ENCODE measurements around the gene ATP8B1. TPM values are rescaled to one million over a fixed set of nuclear protein-coding genes. Genes with fewer than 3 reads are reported as not detected.

ATP8B1 gene
- total RNA-seq (2014; rRNA removed; shearing (Covaris generic)) (3.0 and 3.9 TPM in 2 replicates), polyA plus RNA-seq (2016; fragmentation: Nextera tagmentation; extraction: Ambion mirVana) (1.0 and 1.7 TPM in 2 replicates)
- long read RNA-seq = 0 reads

GRCh38 chr18:57803103-57803969 is at the start of gene ATP8B1:
TSS of gene ATP8B1 (minus strand) at chr18:57803315. CDS start at chr18:57731807, 71,508 bp downstream.
- Mint-ChIP-seq H3K4me3 (peak within 1 kb of the TSS; percentile 91), H3K27ac (no peak within 1 kb of the TSS), H3K27me3 (ENCODE audit: insufficient read depth, low read depth, poor library complexity) (peaks cover 44% of the 10 kb centered on the region)

More at GRCh38 chr18:57803103-57803969, at the start of gene ATP8B1:
- Histone ChIP-seq H3K4me3 (peak within 1 kb of the TSS; percentile 90), H3K36me3 (ENCODE audit: insufficient read depth) (no peaks in the 10 kb centered on the region), H4K20me1 (replicated peaks; ENCODE audit: insufficient read depth) (no peaks in the 10 kb centered on the region), H3K9me2 (ENCODE audit: insufficient read depth) (no peaks in the 10 kb centered on the region), H2AFZ (peak within 1 kb of the TSS; percentile 100), H3K27me3 (ENCODE audit: insufficient read depth) (peaks cover 62% of the 10 kb centered on the region), H3K4me1 (ENCODE audit: insufficient read depth) (no peaks in the 10 kb centered on the region), H3K4me2 (peak within 1 kb of the TSS; percentile 98), H3K79me2 (replicated peaks; ENCODE audit: insufficient read depth) (no peaks in the 10 kb centered on the region), H3F3A (replicated peaks; ENCODE audit: low read depth) (0 out of 2 replicates have a peak, but pooled peaks cover 7% of the 10 kb centered on the region), H3K27ac (ENCODE audit: low read depth) (no peak within 1 kb of the TSS)
- no peaks in the 10 kb centered on the region; the same call in 2 of the 3 replicates for H3K9me3 Mint-ChIP-seq
- ATAC-seq (peak; percentile 86), DNase-seq (ENCODE audit: low spot score) (peak; percentile 93)
- H3K4me1 Mint-ChIP-seq = peaks cover 14% of the 10 kb centered on the region
- TF ChIP-seq, protein P1, sequence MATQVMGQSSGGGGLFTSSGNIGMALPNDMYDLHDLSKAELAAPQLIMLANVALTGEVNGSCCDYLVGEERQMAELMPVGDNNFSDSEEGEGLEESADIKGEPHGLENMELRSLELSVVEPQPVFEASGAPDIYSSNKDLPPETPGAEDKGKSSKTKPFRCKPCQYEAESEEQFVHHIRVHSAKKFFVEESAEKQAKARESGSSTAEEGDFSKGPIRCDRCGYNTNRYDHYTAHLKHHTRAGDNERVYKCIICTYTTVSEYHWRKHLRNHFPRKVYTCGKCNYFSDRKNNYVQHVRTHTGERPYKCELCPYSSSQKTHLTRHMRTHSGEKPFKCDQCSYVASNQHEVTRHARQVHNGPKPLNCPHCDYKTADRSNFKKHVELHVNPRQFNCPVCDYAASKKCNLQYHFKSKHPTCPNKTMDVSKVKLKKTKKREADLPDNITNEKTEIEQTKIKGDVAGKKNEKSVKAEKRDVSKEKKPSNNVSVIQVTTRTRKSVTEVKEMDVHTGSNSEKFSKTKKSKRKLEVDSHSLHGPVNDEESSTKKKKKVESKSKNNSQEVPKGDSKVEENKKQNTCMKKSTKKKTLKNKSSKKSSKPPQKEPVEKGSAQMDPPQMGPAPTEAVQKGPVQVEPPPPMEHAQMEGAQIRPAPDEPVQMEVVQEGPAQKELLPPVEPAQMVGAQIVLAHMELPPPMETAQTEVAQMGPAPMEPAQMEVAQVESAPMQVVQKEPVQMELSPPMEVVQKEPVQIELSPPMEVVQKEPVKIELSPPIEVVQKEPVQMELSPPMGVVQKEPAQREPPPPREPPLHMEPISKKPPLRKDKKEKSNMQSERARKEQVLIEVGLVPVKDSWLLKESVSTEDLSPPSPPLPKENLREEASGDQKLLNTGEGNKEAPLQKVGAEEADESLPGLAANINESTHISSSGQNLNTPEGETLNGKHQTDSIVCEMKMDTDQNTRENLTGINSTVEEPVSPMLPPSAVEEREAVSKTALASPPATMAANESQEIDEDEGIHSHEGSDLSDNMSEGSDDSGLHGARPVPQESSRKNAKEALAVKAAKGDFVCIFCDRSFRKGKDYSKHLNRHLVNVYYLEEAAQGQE (IDR thresholded peaks at IDR 0.05; ENCODE audit: unreplicated experiment) = no peak
- TF ChIP-seq, protein P2, sequence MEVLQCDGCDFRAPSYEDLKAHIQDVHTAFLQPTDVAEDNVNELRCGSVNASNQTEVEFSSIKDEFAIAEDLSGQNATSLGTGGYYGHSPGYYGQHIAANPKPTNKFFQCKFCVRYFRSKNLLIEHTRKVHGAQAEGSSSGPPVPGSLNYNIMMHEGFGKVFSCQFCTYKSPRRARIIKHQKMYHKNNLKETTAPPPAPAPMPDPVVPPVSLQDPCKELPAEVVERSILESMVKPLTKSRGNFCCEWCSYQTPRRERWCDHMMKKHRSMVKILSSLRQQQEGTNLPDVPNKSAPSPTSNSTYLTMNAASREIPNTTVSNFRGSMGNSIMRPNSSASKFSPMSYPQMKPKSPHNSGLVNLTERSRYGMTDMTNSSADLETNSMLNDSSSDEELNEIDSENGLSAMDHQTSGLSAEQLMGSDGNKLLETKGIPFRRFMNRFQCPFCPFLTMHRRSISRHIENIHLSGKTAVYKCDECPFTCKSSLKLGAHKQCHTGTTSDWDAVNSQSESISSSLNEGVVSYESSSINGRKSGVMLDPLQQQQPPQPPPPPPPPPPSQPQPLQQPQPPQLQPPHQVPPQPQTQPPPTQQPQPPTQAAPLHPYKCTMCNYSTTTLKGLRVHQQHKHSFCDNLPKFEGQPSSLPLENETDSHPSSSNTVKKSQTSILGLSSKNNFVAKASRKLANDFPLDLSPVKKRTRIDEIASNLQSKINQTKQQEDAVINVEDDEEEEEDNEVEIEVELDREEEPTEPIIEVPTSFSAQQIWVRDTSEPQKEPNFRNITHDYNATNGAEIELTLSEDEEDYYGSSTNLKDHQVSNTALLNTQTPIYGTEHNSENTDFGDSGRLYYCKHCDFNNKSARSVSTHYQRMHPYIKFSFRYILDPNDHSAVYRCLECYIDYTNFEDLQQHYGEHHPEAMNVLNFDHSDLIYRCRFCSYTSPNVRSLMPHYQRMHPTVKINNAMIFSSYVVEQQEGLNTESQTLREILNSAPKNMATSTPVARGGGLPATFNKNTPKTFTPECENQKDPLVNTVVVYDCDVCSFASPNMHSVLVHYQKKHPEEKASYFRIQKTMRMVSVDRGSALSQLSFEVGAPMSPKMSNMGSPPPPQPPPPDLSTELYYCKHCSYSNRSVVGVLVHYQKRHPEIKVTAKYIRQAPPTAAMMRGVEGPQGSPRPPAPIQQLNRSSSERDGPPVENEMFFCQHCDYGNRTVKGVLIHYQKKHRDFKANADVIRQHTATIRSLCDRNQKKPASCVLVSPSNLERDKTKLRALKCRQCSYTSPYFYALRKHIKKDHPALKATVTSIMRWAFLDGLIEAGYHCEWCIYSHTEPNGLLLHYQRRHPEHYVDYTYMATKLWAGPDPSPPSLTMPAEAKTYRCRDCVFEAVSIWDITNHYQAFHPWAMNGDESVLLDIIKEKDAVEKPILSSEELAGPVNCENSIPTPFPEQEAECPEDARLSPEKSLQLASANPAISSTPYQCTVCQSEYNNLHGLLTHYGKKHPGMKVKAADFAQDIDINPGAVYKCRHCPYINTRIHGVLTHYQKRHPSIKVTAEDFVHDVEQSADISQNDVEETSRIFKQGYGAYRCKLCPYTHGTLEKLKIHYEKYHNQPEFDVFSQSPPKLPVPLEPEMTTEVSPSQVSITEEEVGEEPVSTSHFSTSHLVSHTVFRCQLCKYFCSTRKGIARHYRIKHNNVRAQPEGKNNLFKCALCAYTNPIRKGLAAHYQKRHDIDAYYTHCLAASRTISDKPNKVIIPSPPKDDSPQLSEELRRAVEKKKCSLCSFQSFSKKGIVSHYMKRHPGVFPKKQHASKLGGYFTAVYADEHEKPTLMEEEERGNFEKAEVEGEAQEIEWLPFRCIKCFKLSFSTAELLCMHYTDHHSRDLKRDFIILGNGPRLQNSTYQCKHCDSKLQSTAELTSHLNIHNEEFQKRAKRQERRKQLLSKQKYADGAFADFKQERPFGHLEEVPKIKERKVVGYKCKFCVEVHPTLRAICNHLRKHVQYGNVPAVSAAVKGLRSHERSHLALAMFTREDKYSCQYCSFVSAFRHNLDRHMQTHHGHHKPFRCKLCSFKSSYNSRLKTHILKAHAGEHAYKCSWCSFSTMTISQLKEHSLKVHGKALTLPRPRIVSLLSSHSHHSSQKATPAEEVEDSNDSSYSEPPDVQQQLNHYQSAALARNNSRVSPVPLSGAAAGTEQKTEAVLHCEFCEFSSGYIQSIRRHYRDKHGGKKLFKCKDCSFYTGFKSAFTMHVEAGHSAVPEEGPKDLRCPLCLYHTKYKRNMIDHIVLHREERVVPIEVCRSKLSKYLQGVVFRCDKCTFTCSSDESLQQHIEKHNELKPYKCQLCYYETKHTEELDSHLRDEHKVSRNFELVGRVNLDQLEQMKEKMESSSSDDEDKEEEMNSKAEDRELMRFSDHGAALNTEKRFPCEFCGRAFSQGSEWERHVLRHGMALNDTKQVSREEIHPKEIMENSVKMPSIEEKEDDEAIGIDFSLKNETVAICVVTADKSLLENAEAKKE (CRISPR knock-in tag; IDR thresholded peaks at IDR 0.05) = no peak
- TF ChIP-seq CREB1 (CRISPR knock-in tag; IDR thresholded peaks at IDR 0.05; ENCODE audit: low read depth) = no peak
- TF ChIP-seq NANOG (IDR thresholded peaks at IDR 0.05; ENCODE audit: borderline replicate concordance) = no peak
- peak; percentile 69 for TF ChIP-seq EZH2 (IDR thresholded peaks at IDR 0.05; ENCODE audit: low read depth, unreplicated experiment)
- TF ChIP-seq, protein P3, sequence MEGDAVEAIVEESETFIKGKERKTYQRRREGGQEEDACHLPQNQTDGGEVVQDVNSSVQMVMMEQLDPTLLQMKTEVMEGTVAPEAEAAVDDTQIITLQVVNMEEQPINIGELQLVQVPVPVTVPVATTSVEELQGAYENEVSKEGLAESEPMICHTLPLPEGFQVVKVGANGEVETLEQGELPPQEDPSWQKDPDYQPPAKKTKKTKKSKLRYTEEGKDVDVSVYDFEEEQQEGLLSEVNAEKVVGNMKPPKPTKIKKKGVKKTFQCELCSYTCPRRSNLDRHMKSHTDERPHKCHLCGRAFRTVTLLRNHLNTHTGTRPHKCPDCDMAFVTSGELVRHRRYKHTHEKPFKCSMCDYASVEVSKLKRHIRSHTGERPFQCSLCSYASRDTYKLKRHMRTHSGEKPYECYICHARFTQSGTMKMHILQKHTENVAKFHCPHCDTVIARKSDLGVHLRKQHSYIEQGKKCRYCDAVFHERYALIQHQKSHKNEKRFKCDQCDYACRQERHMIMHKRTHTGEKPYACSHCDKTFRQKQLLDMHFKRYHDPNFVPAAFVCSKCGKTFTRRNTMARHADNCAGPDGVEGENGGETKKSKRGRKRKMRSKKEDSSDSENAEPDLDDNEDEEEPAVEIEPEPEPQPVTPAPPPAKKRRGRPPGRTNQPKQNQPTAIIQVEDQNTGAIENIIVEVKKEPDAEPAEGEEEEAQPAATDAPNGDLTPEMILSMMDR (conservative IDR thresholded peaks at IDR 0.05; ENCODE audit: low read depth in 2 of 2) = no peak
- no peak for TF ChIP-seq ZNF331 (CRISPR knock-in tag; IDR thresholded peaks at IDR 0.05; ENCODE audit: low read depth)
- no peak for TF ChIP-seq JUNB (IDR thresholded peaks at IDR 0.05; ENCODE audit: unreplicated experiment)
- TF ChIP-seq EZH2phosphoT487 (IDR thresholded peaks at IDR 0.05; ENCODE audit: unreplicated experiment) = no peak
- peak; percentile 64 for TF ChIP-seq POLR2AphosphoS5 (IDR thresholded peaks at IDR 0.05; ENCODE audit: low read depth)
- TF ChIP-seq STAT1 (IDR thresholded peaks at IDR 0.05; ENCODE audit: unreplicated experiment) = no peak
- no peak for TF ChIP-seq ETS1 (IDR thresholded peaks at IDR 0.05)
- TF ChIP-seq ZNF114 (CRISPR knock-in tag; IDR thresholded peaks at IDR 0.05) = no peak
- no peaks in the 10 kb centered on the region for H3K36me3 Mint-ChIP-seq (ENCODE audit: low read depth)
